ENCODE measurements around the gene RAPGEF1. TPM values are rescaled to one million over a fixed set of nuclear protein-coding genes. Genes with fewer than 3 reads are reported as not detected.
A peak's percentile ranks its signal among the peaks of the same experiment; 100 is the strongest.

The RAPGEF1 gene
- total RNA-seq, 4 donors from 2014 or later: 37.5 to 89.0 (median 62.8) TPM

DNA sequence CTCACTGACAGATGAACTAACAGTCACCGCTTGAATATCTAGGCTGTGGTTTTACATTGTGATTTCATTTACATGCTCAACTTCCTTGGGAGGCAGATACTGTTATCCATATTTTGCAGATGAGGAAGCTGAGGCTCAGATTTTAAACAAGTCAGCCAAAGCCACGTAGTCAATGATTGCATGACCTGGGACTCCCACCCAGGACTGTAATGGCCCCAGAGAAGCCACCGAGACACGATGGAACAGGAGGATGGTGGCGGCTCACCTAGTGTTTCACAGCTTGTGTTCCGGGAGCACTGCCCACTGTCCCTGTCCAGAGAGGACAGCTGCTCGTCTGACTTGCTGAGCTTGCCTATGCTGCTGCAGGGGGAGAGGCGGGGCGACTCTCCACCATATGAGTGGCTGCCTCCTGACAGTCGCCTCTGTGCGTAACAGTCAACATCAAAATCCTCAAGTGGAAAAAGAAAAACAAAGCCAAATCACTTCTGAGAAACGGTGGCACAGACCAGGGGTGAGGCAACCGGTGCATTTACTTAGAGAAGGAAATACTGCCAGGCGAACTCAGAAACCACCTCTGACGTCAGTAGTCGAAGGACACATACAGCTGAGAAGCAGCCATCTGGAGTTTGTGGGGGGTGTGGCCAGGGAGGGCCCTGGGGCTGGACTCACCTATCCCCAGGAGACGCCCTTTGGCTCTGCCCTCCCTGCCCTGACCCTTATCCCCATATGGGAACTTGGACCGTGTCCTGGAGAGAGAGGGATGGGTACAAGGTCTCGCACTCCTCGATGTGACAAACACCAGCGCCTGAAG, 112.0 kb downstream of the RAPGEF1 start:
- ATAC-seq (ENCODE audit: low FRiP score) (peak; percentile 51), DNase-seq (ENCODE audit: low spot score) (no peak)
- TF ChIP-seq, protein P1, sequence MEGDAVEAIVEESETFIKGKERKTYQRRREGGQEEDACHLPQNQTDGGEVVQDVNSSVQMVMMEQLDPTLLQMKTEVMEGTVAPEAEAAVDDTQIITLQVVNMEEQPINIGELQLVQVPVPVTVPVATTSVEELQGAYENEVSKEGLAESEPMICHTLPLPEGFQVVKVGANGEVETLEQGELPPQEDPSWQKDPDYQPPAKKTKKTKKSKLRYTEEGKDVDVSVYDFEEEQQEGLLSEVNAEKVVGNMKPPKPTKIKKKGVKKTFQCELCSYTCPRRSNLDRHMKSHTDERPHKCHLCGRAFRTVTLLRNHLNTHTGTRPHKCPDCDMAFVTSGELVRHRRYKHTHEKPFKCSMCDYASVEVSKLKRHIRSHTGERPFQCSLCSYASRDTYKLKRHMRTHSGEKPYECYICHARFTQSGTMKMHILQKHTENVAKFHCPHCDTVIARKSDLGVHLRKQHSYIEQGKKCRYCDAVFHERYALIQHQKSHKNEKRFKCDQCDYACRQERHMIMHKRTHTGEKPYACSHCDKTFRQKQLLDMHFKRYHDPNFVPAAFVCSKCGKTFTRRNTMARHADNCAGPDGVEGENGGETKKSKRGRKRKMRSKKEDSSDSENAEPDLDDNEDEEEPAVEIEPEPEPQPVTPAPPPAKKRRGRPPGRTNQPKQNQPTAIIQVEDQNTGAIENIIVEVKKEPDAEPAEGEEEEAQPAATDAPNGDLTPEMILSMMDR (IDR thresholded peaks at IDR 0.05): no peak

DNA sequence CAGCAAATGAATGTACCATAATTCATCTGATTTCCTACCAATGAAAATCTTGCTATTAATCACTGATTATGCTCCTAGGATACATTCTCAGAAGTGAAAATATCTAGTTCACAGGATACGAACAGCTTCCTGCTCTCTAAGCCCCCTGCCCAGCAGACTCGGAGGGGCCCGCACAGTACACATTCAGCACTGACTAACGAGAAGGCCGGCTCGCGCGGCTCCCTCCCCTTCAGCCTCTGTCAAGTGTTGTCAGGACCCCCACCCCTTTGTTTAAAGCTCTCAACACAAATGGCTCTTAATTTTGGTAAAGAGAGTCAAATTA, 112.6 kb downstream of the RAPGEF1 start:
- TF ChIP-seq, protein P1 (IDR thresholded peaks at IDR 0.05): no peak
- no peak for ATAC-seq (ENCODE audit: low FRiP score)
- DNase-seq (ENCODE audit: low spot score): no peak

DNA sequence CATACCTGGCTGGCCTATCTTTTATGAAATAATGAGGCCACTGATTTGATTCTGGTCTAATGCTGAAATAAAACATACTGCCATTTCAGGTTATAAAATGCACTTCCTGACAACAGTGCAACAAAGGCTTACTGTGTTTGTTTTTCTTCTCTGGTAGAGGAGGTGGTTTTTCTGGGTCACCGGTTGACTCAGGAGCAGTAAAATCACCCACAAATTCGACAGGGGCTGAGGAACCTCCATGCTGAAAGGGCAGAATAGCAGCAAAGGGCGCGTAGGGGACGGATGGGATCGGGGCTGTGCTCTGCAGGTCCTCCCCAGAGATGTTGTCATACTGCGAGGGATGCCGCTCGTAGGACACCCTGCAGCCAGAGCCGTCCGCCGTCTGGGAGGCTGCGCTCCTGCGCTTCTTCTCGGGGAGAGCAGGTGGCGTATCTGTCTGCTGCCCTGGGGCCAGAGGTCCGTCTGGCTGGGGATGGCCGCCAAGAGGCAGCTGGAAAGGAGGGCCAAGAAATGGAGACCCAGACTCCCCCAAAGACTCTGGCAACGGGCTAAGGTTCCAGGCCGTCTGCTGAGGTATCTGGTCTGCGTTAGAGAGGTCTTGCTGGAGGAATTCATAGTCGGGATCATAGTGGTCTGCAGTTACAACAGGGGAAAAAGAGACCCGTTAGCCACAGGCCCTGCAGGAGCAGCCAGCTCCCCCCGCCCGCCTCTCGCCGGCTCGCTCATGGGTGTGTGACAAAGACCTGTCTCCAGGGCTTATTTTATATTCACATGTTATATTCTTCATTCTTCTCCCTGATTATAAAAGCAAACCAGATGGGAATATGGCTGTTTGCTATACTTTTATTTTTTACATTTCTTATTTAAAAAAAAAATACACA, 113.8 kb downstream of the RAPGEF1 start:
- no peak for DNase-seq (ENCODE audit: low spot score)
- TF ChIP-seq, protein P1 (IDR thresholded peaks at IDR 0.05): no peak
- no peak for ATAC-seq (ENCODE audit: low FRiP score)

DNA sequence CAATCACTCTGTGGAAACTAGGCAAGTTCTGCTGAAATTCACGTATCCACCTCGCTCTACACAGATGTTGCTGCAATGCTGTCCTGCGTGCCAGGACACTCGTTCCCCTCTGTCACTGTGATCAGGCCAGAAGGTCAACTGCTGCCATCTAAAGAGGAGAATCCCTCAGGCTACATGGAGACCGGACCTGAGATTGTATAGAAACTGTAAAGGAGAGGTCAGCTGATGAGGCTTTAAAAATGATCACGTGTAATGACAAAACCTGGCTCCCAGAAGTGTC, 114.4 kb downstream of the RAPGEF1 start:
- TF ChIP-seq, protein P1 (IDR thresholded peaks at IDR 0.05): no peak
- ATAC-seq (ENCODE audit: low FRiP score) (no peak), DNase-seq (ENCODE audit: low spot score) (no peak)

DNA sequence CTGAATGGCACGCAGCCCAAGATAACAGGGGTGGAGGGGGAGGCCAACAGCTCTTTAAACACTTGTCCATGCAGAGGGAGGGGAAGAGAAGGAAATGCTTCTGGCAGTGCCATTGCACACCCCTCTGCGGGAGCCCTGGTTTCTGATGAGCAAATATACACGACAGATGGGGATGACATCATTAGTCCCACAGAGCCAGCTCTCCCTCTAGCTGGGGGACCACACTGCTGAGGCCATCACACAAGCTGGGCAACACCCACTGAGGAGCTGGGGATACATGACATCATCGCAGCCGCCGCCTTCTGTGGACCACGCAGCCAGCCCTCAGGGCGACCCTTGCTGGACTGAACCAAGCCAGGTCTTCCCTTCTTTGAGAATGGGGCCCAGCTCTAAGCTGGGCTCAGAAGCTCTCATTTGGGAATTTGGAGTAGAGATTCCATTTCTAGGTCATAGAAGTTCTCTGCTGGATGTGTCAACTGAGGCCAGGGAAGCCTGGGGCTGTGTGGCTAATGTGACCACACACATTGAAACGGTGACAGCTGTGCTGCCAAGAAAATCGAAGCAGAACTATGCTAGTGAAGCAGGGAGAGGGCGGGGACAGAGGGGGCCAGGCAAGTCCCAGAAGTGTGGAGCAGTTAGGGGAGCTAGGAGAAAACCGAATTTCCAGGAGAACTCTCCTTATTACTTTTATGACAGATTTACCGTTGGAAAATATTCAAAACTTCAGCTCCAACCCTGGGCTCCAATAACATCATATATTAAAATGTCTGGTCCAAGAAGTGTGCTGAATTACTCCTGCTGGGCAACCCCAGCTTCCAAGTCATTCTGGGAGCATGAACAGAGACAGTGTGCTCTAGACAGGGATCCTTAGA, 115.0 kb downstream of the RAPGEF1 start:
- ATAC-seq (ENCODE audit: low FRiP score) (no peak), DNase-seq (ENCODE audit: low spot score) (no peak)
- TF ChIP-seq, protein P1 (IDR thresholded peaks at IDR 0.05): no peak

DNA sequence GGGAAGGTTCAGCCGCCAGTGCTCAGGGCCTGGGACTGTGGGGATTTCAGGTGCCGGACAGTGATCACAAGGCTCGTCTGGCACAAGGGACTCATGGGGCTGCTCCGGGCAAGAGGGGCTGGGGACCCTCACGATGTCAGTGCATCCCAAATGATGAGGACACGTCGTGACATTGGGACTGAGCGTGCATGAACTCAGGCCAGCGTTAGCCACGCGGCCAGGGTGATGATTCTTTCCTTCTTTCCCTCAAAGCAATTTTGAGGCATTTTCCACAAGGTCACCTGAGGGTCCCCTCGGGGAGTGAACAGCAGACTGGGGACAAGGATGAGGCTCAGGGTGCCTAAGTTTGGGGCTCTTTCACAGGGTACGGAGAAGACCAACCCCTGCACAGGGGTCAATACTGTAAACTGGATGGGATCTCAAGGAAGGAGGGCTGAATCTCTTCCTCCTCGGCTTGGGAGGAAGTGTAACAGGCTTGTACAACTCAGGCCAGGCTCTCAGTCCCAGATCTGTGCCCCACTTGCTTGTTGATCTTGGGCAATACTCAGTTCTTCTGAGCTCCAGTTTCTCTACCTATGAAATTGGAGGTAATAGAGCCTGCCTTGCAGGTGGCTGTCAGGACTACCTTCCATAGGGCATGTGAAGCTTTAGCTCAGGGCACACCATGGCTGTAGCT, 116.1 kb downstream of the RAPGEF1 start:
- ATAC-seq (ENCODE audit: low FRiP score): no peak
- no peak for DNase-seq (ENCODE audit: low spot score)
- TF ChIP-seq, protein P1 (IDR thresholded peaks at IDR 0.05): no peak
